LNCaP clone FGC (cell line): Measurements from ENCODE around the gene TMEM242.

ENCODE experiments used
- DNase-seq: peaks from one replicate; pipeline ENCODE4 v3.0.0-alpha.2; 2011; ENCODE audit warnings: low read depth
- H3K4me3 ChIP-seq: 2 replicates; pipeline ENCODE4 v1.5.1; 2011; ENCODE audit warnings: mild to moderate bottlenecking, low read depth, low read length, control low read depth
- CTCF ChIP-seq: IDR thresholded peaks from 2 replicates; pipeline ENCODE4 v1.5.1; 2012; ENCODE audit warnings: mild to moderate bottlenecking; ENCODE audit not compliant: control insufficient read depth, insufficient read depth; ENCODE audit errors: extremely low read depth

TMEM242 gene

DNA sequence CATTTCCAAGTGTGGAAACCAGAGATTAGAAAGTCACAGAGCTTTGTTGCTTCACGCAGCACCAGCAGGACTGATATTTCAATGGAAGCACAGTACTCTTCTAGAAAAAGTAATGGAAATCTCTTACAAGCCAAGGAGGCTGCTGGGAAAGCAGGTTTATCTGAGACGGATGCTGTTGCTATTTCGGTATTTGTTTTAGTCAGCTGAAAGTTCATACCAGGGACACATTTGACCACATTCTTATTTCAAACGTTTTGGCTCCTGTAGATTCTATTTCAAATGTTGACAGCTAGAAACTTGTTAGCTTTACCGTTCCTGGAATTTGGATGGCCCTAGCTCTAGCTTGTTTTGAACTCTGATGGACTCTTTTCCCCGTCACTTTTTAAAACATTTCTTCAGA lies 3.7 kb upstream of the TMEM242 start:
- no peak for DNase-seq
- no peak for TF ChIP-seq CTCF
- H3K4me3 ChIP-seq: no peak overlapping the region

GRCh38 chr6:157325069-157325805 lies 1.9 kb upstream of the TMEM242 start:
- DNase-seq: no peak
- H3K4me3 ChIP-seq: no peak overlapping the region
- TF ChIP-seq CTCF: no peak

GRCh38 chr6:157323966-157324300 lies 614 bp upstream of the TMEM242 start:
- H3K4me3 ChIP-seq: peak overlapping the region; percentile 91
- no peak for DNase-seq
- 0 out of 2 replicates have a peak, but pooled peaks have one; percentile 16 for TF ChIP-seq CTCF

DNA sequence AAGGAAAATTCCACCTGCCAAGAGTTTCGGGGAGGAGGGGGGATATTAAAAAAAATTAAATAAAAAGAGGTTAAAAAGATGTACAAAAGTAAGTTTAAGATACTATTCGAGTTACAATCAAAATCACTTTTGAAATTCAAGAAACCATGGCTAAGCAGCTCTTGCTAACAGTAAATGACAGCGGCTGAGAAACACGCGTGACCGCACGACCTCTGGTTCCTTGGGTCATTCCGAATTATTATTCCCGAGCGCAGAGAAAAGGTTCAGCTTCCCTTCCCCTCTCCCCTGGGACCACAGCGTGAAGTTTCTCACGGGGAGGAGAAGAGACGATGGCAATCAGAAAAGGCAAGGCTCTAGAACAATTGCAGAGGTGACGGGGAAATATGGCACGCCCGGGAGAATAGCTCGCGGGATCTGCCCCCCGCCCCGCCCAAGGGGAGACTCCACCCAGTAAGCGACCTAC lies 496 bp downstream of the TMEM242 start:
- no peak for TF ChIP-seq CTCF
- H3K4me3 ChIP-seq: peak overlapping the region; percentile 91
- no peak for DNase-seq

DNA sequence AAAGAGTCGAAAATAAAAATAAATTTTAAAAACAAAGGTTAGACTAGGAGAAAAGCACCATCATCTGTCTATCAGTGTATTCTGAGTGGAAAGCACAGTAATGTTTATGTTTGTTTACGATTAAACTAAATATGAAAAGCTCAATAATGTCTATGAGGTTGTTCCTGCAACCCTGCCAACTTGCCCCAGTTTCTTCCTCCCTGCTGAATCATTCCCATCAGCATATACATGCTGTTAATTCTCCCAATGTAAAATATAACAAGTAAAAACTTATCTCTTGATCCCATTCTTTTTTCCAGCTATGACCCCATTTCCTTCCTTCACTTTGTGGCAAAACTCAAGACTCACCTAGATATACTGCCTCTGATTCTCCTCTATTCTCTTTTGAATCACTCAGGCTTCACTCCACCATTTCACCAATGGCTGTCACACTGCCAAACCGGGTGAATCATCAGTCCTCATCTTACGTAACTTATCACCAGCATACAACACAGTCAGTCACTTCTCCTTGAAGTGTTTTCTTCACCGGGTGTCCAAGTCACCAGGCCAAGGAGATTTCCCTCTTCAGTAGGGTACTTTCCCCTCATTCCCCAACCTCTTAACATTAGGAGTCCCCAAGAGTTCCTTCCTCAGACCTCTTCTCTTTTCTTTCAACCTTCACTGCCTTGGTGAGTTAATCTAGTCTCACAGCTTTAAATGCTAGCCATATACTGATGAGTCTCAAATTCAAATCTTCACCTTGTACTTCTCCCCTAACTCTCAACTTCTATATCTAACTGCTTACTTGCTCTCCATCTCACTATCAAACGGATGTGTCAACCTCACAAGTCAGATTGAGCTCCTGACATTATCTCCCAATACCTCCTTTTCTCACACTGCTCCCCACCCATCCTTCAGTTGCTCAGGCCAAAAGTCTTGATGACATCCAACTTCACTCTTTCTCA lies 6.2 kb downstream of the TMEM242 start:
- no peak overlapping the region for H3K4me3 ChIP-seq
- no peak for DNase-seq
- no peak for TF ChIP-seq CTCF

DNA sequence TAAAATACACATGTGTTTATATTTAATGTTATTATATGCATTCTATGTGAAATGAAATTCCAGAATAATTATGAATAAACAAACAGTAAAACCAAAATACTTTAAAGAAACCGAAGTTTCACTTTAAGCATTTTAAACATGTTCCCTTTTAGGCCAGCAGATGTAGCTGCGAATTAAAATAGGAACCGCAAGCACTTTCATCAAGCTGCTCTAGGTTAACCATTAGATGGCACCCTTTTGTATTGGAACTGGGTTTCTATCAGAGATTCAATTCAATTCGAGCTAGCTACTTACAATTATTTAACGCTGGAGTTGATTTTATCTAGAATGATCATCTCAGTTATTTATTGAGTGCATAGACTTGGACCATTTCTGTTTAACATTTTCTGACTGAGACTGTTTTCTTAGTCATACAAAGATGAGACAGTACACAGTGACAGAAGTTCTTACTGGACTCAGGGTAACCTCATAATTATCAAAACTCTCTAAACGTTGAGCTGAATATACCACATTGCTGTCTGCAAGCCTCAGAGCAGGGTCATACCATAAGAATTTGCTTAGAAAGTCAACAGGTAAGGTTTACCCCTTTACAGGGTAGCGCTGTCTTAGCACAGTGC lies 8.5 kb downstream of the TMEM242 start:
- peak; percentile 70 for DNase-seq
- no peak overlapping the region for H3K4me3 ChIP-seq
- peak; percentile 96 for TF ChIP-seq CTCF
